Transverse colon (tissue), 4 donors: ENCODE measurements around the gene TUBA1B. TPM values are rescaled to one million over a fixed set of nuclear protein-coding genes. Genes with fewer than 3 reads are reported as not detected.

ENCODE experiments used
- DNase-seq: peaks from one replicate; pipeline ENCODE4 v3.0.0-alpha.2; 2019
- H3K27ac ChIP-seq, 4 donors: fragments of 200-600 bp; sonication (generic); 2 replicates each; pipeline ENCODE4 v1.5.1; 2016 to 2018; ENCODE audit warnings: inconsistent platforms in 4 of 4
- H3K27me3 ChIP-seq: fragments of 200-600 bp; sonication (generic); 2 replicates; pipeline ENCODE4 v1.5.1; 2017; ENCODE audit warnings: inconsistent platforms
- H3K36me3 ChIP-seq, 4 donors: fragments of 200-600 bp; sonication (generic); 2 replicates each; pipeline ENCODE4 v1.5.1; 2017 to 2019; ENCODE audit warnings: inconsistent platforms in 4 of 4
- H3K4me1 ChIP-seq, 4 donors: fragments of 200-600 bp; sonication (generic); 2 replicates each; pipeline ENCODE4 v1.5.1; 2017 to 2020; ENCODE audit warnings: inconsistent platforms in 4 of 4
- H3K4me3 ChIP-seq, 4 donors: fragments of 200-600 bp; sonication (generic); 1 replicate in 1 of 4; 2 replicates in 3 of 4; pipeline versions ENCODE4 v1.5.1 to v1.6.1; 2017 to 2019; ENCODE audit warnings: inconsistent platforms in 4 of 4
- H3K9me3 ChIP-seq, 2 donors: fragments of 200-600 bp; sonication (generic); 2 replicates each; pipeline ENCODE4 v1.5.1; 2017 to 2019; ENCODE audit warnings: inconsistent platforms in 2 of 2
- EP300 ChIP-seq: sonication (generic); formaldehyde crosslinking; IDR thresholded peaks from one replicate; pipeline ENCODE4 v1.6.1; 2017; ENCODE audit warnings: antibody characterized with exemption, low read depth
- POLR2A ChIP-seq: fragments of 450-650 bp; IDR thresholded peaks from one replicate; pipeline ENCODE4 v1.6.1; 2016; ENCODE audit warnings: antibody characterized with exemption, mild to moderate bottlenecking, moderate library complexity
- POLR2AphosphoS5 ChIP-seq, 3 donors: sonication (generic); formaldehyde crosslinking; IDR thresholded peaks; one replicate each; pipeline ENCODE4 v1.6.1; 2016; ENCODE audit warnings: antibody characterized with exemption in 3 of 3
- WGBS, 2 donors: methylation state at CpG; one replicate each; pipeline ENCODE4 v1.1.5; 2018; ENCODE audit warnings: low coverage in 1 of 2; 5-methylcytosine and 5-hydroxymethylcytosine counted together
- in situ Hi-C, 4 donors: fragments of 200-750 bp; cut with MboI; loops; one replicate each; pipeline versions ENCODE4 v1.15.0 to v1.15.1; 2017; ENCODE audit warnings: low sequenced_read_pairs in 3 of 4, low pct_ligation_motif_present in 1 of 4, low pct_unique_long_range_greater_than_20kb in 1 of 4
- intact Hi-C: fragments of 100-400 bp; cut with DNase I; formaldehyde crosslinking; loops from one replicate; pipeline ENCODE4 v1.15.1; 2023; ENCODE audit warnings: low total_unique reads
- total RNA-seq, 4 donors: library from RNA; depleted of rRNA; stranded (reverse); fragments of >200 nt; gene quantifications; one replicate each; pipeline ENCODE4 v1.1.0, GENCODE V29; 2016
- TF ChIP-seq, protein P1 (sequence below), 5 experiments: fragments of 200-600 bp in 3 of 5; fragments of 450-650 bp in 2 of 5; sonication (generic) in 3 of 5; IDR thresholded peaks; 1 replicate in 2 of 5; 2 replicates in 3 of 5; pipeline ENCODE4 v1.5.1; 2016 to 2017; ENCODE audit warnings: antibody characterized with exemption in 5 of 5, inconsistent platforms in 3 of 5, mild to moderate bottlenecking in 2 of 5, moderate library complexity in 1 of 5

TUBA1B gene
- total RNA-seq, 4 donors from 2014 or later, result 219 to 390 (median 319) TPM

DNA sequence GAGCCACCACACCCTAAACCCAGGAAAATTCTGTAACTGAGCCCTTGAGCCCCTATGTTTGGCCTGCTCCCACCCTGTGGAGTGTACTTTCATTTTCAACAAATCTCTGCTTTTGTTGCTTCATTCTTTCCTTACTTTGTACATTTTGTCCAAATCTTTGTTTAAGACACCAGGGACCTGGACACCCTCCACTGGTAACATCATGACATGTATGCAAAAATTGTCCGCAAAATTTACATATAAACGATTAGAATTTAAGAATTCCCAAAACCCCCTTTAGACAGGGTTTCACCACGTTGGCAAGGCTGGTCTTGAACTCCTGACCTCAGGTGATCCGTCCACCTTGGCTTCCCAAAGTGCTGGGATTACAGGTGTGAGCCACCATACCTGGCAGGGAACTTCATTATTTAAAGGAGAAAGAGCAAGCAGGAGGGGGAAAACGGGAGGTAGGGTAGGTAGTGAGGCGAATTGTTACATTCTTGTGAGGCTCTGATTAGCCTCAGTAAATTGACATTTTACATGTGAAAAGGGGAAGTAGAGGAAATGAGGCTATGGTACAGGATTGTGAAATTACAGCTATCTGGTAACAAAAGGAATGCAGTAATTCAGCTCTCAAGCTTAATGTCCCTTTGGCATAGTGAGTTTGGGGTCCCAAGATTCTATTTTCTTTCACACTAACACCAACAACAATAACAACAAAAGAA is 30.0 kb upstream of the TUBA1B start:
- Histone ChIP-seq H3K36me3 (no peaks in the 10 kb centered on the region), H3K27me3 (no peaks in the 10 kb centered on the region), H3K4me3 (no peak overlapping the region), H3K4me1 (no peaks in the 10 kb centered on the region), H3K27ac (no peak overlapping the region), H3K9me3 (no peaks in the 10 kb centered on the region)
- intact Hi-C loops (no loop called here), in situ Hi-C loops (no loop called here)
- DNase-seq, result no peak
- TF ChIP-seq EP300, result no peak
- TF ChIP-seq, protein P1, sequence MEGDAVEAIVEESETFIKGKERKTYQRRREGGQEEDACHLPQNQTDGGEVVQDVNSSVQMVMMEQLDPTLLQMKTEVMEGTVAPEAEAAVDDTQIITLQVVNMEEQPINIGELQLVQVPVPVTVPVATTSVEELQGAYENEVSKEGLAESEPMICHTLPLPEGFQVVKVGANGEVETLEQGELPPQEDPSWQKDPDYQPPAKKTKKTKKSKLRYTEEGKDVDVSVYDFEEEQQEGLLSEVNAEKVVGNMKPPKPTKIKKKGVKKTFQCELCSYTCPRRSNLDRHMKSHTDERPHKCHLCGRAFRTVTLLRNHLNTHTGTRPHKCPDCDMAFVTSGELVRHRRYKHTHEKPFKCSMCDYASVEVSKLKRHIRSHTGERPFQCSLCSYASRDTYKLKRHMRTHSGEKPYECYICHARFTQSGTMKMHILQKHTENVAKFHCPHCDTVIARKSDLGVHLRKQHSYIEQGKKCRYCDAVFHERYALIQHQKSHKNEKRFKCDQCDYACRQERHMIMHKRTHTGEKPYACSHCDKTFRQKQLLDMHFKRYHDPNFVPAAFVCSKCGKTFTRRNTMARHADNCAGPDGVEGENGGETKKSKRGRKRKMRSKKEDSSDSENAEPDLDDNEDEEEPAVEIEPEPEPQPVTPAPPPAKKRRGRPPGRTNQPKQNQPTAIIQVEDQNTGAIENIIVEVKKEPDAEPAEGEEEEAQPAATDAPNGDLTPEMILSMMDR (IDR thresholded peaks at IDR 0.05), result no peak
- no peak for TF ChIP-seq POLR2AphosphoS5 (IDR thresholded peaks at IDR 0.05)
- no peak for TF ChIP-seq POLR2A
- WGBS, 2 donors, result 70 to 71% methylated on average over 2 to 6 of the region's 6 CpGs

DNA sequence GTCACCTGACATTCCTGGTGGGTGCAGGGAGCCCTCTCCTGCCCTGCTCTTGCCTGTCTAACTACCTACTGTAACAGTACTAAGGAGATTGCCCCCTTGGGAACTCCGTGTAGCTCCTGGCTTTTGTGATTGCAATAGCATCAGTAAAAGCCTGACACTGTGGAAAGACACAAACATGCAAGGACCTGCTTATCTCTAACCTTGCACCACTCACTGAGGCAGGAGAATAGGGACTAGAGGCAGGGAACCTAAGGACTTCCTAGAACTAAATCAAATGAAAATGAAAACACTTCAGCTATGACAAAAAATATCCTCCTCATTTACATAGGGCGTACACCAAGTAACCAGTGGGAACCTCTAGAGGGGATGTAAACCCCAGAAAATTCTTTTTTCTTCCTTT is 29.2 kb upstream of the TUBA1B start:
- no peaks in the 10 kb centered on the region for H3K27me3 ChIP-seq
- H3K36me3 ChIP-seq, result no peaks in the 10 kb centered on the region
- no peak overlapping the region for H3K4me3 ChIP-seq
- H3K9me3 ChIP-seq, result no peaks in the 10 kb centered on the region
- in situ Hi-C loops, result no loop called here
- no peak overlapping the region for H3K27ac ChIP-seq
- intact Hi-C loops, result no loop called here
- 78% methylated on average over 2 of the region's 2 CpGs; no CpG with 5 or more reads in 1 of the 2 donors for WGBS, 2 donors
- no peak for DNase-seq
- TF ChIP-seq EP300 (no peak), POLR2A (no peak), POLR2AphosphoS5 (IDR thresholded peaks at IDR 0.05) (no peak)
- TF ChIP-seq, protein P1 (IDR thresholded peaks at IDR 0.05), result no peak
- H3K4me1 ChIP-seq, result no peaks in the 10 kb centered on the region

- no peak for TF ChIP-seq POLR2A
- TF ChIP-seq, protein P1 (IDR thresholded peaks at IDR 0.05), result no peak
- no peak for TF ChIP-seq EP300
- TF ChIP-seq POLR2AphosphoS5 (IDR thresholded peaks at IDR 0.05), result no peak
- Histone ChIP-seq H3K36me3 (no peaks in the 10 kb centered on the region), H3K4me3 (no peak overlapping the region), H3K9me3 (no peaks in the 10 kb centered on the region), H3K27ac (no peak overlapping the region), H3K27me3 (no peaks in the 10 kb centered on the region), H3K4me1 (no peaks in the 10 kb centered on the region)
- intact Hi-C loops, result no loop called here
- DNase-seq, result no peak
- 71 to 74% methylated on average over 3 of the region's 3 CpGs for WGBS, 2 donors
- in situ Hi-C loops, result no loop called here
These were observed 23.0 kb upstream of the TUBA1B start for GRCh38 chr12:49154221-49154620.

DNA sequence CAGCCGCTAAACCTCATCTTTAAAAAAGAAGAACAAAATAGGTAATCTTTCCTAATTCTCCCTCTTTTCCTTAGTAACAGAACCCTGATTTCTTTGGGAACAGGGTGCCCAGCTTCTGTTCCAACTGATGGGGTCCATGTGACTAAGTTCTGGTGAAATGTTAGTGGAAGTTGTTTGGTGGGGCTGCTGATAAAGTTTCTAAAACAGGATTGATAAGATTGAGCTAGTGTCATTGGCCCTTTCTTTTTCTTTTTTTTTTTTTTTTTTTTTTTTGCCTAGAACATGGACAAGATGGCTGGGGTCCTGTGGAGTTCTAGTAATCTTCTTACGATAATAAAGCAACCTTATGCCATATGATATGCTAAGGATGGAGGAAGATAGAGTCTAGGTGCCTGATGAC is 16.2 kb upstream of the TUBA1B start:
- H3K36me3 ChIP-seq, result no peaks in the 10 kb centered on the region
- H3K27ac ChIP-seq, result no peak overlapping the region
- H3K9me3 ChIP-seq, result no peaks in the 10 kb centered on the region
- H3K4me1 ChIP-seq, result no peaks in the 10 kb centered on the region
- intact Hi-C loops, result loop anchor here (10.0 kb wide), 1 partner anchor 1257 kb away; the partner anchor contains the start of gene LARP4
- no peaks in the 10 kb centered on the region for H3K27me3 ChIP-seq
- H3K4me3 ChIP-seq, result no peak overlapping the region
- DNase-seq, result no peak
- 100% methylated on average over 2 of the region's 2 CpGs for WGBS, 2 donors
- TF ChIP-seq POLR2A (no peak), EP300 (no peak), POLR2AphosphoS5 (IDR thresholded peaks at IDR 0.05) (no peak)
- in situ Hi-C loops, result no loop called here
